ENCODE measurements around the gene KCNJ12.

KCNJ12 gene

DNA sequence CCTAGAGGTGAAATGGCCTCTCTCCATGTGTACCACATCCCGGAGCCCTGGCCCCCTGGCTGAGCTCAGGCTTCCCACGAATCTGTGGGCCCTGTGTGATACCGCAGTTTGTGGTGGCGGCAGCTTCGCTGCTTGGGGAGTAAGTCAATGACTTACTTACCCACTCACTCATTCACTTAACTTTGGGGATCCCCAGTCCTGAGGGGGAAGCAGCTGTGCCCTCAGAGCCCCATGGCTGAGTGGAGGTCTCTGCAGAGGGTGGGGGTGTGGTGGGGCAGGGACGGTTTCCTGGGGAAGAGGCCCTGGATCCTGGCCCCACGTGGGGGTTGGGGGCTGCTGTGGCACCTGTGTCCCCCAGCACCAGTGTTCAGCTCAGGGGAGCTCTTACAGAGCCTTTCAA lies 13.2 kb downstream of the KCNJ12 start:
- no peak for TF ChIP-seq CTCF (IDR thresholded peaks at IDR 0.05)

DNA sequence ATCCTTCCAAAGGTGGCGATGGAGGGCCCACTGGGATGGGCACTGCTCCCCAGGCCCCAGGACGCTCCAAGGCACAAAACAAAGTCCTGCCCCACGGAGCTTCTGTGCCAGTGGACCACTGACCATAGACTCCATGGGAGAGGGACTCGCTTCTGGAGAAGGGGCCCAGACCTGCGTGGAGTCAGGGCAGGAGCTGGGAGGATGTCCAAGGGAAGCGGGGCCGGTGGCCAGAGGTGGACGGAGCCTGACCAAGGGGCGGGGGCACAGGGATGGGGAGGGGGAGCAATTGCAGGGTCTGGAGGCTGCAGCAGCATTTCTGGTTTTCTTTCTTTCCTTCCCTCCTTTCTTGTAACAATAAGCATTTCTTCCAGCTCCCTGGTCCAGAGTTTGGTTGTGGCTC lies 14.1 kb downstream of the KCNJ12 start:
- no peak for TF ChIP-seq CTCF (IDR thresholded peaks at IDR 0.05)

GRCh38 chr17:21392266-21392665 lies 16.1 kb downstream of the KCNJ12 start:
- TF ChIP-seq CTCF (IDR thresholded peaks at IDR 0.05), result no peak

DNA sequence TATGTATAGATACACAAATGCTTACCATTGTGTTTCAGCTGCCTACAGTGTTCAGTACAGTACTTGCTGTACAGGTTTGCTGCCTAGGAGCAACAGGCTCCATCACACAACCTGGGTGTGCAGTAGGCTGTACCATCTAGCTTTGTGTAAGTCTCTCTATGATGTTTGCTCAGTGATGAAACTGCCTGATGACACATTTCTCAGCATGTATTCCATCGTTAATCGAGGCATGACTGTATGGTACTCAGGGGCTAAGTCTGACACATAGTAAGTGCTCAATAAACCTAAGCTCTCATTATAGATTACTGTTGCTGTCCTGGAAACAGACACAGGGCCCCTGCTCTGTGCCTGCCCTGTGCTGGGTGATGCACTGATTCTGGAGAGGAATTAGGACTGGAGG lies 18.1 kb downstream of the KCNJ12 start:
- TF ChIP-seq CTCF (IDR thresholded peaks at IDR 0.05), result no peak

DNA sequence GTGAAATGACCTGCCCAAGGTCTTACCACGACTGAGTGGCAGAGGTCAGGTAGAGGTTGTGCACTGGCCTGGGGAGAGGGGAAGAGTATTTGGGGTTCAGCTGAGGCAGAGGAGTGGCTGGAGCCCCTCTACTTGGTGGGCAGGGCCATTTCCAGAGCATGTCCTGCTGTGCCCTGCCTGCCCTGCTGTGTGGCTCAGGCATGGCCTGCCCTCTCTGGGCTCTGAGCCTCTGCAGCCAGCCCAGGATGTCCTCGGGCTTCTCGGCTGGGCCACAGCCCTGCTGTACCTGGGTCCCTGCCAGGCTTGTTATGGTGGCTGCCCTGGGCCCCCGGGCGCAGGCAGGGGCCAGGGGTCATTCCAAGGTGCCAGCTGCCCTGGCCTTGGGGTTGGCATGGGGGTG lies 19.6 kb downstream of the KCNJ12 start:
- no peak for TF ChIP-seq CTCF (IDR thresholded peaks at IDR 0.05)

DNA sequence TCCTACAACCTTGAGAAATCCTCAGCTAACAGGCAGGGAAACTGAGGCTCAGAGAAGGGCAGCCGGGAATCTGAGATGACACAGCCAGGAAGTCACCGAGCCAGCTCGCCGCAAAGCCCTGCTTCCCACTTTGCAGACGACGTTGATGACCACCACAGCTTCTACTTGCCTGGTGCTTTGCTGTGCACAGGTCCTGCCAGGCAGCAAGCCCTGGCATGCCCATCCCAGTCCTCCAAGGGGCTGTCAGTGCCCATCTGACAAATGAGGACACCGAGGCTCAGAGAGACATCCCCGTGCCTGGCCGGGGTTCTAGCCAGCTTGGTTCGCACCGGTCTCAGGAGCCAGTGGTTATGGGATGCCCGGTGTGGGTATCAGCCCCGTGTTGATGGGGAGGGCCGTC lies 20.1 kb downstream of the KCNJ12 start:
- no peak for TF ChIP-seq CTCF (IDR thresholded peaks at IDR 0.05)

DNA sequence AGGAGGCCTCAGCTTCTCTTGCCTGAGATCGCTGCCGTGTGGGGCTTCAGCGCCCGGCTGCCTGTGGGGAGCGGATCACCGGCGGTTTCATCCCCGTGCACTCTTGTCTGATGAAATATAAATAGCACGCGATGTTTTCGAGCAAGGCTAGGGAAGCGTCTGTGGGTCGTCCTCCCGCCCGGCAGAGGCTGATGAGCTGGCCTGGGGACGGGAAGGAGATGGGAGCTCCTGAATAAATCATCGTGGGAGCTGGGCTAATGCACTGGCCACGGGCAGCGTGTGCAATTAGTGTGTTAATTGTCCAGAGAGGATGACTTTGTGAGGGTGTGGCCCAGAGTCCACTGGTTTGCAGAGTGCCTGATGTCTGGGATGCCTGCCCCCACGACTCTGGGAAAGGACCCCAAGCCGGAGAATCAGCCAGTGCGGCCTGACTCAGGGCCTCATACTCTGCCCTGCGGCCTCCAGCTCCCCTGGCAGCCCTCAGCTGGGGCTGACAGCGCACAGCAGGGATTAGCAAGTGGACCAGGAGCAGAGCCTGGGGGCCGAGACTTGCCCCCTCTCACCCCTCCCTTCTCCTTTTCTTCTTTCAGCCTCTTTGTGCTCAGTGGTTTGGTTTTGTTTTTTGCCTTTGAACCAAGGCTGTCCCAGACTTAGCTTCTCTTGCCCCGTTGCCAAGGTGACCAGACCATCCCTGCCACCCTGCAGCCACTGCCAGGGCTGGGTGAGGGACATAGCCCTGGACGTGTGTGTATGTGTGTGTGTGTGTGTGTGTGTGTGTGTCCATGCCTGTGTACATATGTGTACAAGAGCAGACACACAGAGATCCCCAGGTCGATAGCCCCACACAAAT lies 21.4 kb downstream of the KCNJ12 start:
- no peak for TF ChIP-seq CTCF (IDR thresholded peaks at IDR 0.05)
